Stimulated activated CD4-positive, alpha-beta T cell treated with anti-CD3 and anti-CD28 coated beads, Interleukin-12 subunit alpha, Interleukin-12 subunit beta, amount 100 ng/mL, for 24 hours (primary cell): ENCODE results near the gene ANO6.
"Not testable (repeated sequence)": the region's sequence is repeated elsewhere in the genome, so short reads cannot be mapped to it uniquely, and the experiment has no call there.

Source experiments
- DNase-seq, 2 experiments: peaks; one replicate each; pipeline ENCODE4 v3.0.0-alpha.2; 2020; ENCODE audit warnings: low read depth in 2 of 2

Gene ANO6

DNA sequence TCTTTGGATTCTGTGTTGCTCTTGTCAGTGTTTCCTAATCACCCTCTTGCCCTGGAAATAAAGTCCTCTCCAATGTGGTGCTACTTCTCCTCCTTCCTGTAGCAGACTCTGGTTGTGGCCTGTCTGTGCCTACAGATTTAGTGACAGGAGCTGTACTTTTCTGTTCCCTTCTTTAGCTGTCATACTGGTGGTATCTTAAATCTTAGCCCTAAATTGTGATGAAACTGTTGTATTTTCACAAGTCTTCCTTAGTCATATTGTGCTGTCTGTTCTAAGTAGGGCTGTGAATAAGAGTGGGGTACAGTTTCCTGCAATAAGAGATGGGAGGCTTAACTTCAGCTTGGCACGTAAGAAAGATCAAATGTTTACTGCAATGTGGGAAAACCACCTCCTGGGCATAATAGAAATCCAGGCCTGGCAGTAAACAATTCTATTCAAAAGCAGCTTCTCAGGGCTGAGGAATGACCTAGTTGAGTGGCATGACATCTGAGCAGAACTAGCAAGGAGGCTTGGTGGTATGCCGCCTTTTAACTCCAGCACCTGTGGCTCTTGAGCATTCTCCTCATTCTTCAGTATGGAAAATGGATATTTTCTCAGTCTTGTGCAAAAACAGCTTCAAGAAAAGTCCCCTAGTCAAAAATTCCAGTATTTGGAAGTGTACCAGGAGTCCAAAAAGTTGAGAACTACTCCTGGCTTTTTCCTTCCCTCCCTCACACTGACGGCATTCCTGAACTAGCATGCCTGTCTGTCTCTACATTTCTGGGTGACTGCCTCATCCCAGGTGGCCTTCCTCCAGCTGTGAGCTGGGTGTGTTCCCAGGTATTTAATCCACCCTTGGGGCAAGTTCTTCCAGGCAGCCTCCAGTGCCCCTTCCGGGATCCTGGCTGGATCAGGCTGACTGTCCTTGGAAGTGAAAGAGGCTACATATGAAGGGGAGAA lies 19.5 kb downstream of the ANO6 start:
- DNase-seq: no peak

- not testable (repeated sequence) for DNase-seq
Observed at GRCh38 chr12:45236383-45236782, 20.5 kb downstream of the ANO6 start.

GRCh38 chr12:45242180-45242579 lies 26.3 kb downstream of the ANO6 start:
- no peak for DNase-seq

DNA sequence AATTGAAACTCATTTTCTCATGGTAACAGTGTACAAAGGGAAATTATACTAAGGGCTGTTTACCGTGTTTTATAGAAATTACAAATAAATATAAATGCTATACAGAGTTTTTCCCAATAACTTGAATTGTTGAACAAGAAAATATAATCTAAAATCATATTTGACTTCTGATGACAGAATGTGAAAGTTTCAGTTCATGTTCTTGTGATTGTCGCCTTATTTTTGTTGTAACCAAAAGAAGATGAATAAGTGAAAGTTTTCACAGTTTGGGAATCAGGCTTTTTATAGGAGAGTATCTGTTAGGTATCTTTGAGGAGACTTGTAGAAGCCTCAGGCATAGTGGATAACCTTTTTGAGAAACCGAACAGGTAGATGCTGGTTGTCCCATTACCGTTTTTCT lies 28.1 kb downstream of the ANO6 start:
- no peak for DNase-seq

DNA sequence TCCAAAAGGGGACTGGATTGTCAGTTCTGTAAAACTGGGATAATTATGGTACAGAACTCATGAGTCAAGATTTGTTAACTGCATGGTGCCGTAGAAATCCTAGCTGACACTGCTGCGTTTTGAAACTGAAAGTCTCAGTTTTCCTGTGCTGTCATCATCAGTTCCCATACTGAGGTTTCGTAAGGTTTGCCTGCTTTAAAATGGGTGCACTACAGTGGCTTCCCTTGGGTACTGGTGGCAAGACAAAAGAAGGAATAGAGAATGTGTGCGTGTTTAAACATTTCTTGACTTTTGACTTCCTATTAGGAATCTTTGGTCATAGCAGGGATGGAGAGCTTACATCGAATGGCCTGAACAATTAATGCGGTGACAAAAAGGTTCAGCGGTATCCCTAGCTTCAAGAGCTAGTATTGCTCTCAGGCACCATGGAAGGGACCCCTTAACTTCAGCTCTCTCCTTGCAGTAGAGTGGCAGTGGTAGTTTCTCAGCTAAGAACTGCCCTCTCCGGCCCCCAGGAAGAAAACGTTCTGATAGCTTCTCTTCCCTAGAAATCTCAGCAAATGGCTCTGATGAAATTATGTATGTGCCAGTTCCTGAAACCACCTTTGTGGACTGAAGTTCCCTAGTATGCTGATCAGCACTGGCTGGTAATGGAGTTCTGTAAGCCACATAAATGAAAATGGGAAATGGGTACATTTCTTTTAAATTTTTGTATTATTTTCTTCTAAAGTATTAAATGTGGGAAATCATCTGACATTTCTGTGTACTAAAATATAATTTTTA lies 28.9 kb downstream of the ANO6 start:
- no peak for DNase-seq

- no peak for DNase-seq
Observed at GRCh38 chr12:45246236-45246635, 30.3 kb downstream of the ANO6 start.

GRCh38 chr12:45247589-45247988 lies 31.7 kb downstream of the ANO6 start:
- DNase-seq: no peak

- no peak for DNase-seq
Observed at GRCh38 chr12:45248095-45248494, 32.2 kb downstream of the ANO6 start.

DNA sequence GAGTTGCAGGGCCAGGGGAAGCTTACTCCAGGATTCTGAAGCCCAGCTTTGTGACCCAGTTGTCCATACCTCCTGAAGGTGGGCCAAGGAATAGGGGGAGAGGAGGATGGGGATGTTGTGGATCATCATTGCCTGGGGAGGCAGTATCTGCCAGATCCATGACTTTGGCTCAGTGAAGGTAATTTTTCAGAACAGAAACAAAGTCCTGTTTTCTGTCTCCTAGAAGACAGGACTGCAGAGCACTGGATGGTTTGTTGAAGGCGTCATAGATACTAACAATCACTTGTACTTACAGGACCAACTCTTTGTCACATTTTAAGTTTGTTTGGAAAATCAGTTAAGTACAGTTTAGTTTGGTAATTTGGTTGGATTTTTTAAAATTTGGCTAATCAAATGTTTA lies 38.4 kb downstream of the ANO6 start:
- DNase-seq: no peak

GRCh38 chr12:45256721-45257120 lies 40.8 kb downstream of the ANO6 start:
- no peak for DNase-seq

- DNase-seq: no peak
Observed at GRCh38 chr12:45257185-45257930, 41.5 kb downstream of the ANO6 start.

- DNase-seq: no peak
Observed at GRCh38 chr12:45259675-45260074, 43.8 kb downstream of the ANO6 start.

DNA sequence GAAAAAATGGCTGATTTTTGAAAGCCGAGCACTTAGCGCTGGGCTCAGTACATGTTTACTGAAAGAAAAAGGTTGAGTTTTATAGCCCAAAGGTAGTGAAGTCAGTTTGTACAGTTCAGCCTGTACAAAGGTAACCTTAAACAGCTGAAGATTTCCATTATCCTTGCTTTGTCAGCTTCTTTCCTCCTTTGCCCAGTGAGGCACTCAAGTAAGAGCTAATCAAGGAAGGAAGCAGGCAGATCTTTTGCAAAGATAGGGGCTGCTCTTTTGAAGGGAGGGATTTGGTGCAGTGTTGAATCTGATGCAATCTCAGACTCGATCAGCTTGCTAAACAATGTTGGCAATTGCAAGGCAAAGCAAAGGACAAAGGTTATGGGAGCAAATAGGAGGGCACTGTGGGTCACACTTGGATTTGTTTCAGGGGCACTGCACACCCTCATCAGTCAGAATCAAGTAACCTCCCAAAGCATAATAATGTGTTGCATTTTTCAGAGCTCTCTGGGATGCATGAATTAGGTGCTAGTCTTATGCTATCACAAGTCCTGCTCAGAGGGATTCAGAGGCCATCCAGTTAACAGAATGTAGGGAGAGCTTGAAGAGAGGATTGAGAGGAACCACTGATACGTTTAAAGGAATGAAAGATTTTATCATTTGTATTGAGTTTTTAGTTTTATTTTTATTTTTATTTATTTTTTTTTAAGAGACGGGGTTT lies 44.4 kb downstream of the ANO6 start:
- no peak for DNase-seq

DNA sequence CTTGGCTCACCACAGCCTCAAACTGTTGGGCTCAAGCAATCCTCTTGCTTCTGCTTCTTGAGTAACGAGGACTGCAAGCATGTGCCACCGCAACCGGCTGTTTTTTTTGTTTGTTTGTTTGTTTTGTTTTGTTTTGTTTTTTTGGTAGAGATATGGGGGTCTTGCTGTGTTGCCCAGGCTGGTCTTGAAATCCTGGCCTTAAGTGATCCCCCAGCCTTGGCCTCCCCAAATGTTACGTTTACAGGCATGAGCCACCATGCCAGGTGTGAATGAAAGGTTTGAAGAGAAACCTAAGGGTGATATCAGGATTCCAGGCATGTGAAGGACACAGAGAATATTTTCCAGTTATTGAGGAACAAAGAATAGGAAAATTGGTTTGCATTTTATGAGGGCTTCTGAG lies 45.0 kb downstream of the ANO6 start:
- DNase-seq: no peak

- DNase-seq: not testable (repeated sequence)
Observed at GRCh38 chr12:45262185-45262584, 46.3 kb downstream of the ANO6 start.

DNA sequence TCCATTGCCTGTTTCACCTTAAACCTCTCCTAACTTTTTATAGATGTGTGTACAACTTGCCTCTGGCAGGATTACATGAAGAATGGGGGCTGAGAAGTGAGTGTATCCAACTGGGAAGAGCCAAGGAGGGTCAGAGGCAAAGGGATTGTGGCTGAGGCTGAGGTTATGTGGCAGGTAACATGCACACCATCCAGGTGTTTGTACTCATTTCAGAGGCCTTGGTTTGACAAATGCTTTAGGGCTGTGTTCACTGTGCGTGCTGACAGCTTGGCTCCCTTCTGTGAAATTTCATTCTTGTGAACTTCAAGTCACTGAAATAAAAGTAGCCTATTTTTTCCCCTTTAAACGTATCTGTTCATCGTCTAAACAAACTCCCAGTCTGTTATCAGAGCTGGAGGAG lies 47.7 kb downstream of the ANO6 start:
- no peak for DNase-seq

DNA sequence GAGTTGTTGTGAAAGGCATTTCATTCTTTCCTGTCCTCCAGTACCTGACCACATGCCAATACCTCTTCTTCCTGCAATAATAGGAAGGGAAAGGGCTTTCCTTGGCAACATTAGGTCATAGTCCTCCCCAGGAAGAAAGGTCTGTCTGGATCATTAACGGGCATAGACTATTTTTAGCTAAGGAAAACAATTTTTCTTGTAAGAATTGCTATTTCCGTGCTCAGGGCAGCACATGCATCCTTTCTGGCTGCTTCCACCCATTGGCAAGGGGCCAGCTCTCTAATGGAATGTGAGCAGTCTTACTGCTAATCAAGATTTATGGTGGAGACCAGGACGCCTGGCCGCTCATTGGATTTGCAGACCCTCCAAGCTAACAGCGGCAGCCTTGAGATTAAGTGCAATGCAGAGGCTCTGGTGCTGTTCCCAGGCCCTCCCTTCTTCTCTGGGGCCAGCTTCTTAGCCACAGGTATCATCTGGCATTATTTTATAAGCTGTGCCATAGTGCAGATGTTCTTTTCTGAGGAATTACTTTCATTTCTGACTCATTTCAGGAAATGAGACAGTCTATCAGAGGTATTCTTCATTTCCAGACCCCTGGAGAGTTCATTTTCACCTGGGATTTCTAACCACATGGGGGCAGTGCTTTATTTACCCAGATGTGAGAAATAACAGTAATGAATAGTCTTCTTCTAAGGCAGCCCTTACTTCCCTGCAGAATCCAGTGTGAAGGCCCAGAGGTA lies 52.9 kb downstream of the ANO6 start:
- no peak for DNase-seq

DNA sequence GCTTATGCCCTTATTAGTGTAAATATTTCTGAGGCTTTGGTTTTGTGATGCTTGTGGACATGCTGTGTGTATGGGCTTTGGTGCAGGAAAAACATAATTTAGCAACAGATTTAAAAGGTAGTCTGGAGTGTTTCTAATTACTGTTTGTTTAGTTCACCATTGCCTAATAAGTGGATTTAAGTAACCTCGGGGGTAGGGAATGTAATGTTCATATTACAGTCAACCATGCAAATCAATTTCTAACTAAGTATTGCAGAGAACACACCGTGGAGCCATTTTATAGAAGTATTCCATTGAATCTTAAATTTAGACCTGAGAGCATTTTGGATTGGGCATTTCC lies 53.5 kb downstream of the ANO6 start:
- DNase-seq: no peak

DNA sequence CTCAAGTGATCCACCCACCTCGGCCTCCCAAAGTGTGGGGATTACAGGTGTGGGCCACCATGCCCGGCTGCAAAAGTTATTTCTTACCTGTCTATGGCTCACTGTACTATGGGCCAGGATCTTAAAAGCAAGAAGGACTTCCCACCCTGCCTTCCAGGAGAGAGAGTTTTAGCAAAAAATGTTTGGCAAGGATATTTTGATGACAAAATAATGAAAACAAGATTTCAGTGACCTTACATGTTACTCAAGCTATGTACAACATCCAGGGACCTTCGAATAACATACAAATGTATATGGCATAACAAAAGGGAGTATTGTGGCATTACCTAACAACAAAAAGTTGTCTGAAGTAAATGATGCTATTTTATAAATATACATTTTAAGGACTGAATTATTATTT lies 55.1 kb downstream of the ANO6 start:
- DNase-seq: no peak

DNA sequence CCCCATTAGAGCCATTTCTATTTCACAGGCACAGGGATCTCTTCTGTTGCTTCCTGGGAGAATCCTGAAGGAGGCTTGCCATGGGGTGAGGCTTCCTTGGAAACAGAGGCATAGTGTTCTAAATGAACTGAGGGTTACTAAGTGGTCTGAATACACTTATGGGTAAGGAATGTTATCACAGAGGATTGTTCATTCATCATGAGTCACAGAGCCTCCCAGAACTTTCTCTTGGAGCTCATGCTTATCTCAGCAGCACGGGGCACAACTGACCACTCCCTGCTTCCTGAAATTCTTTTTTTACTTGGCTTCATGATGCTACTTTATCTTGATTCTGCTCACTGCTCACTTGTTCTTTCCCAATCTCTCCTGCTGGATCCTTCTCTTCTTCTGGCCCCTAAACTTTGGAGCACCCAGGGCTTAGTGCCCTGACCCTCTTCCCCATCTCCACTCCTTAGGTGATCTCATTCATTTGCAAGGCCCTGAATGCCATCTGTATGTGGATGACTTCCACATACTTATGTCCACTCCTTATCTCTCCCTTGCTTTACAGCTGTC lies 57.9 kb downstream of the ANO6 start:
- no peak for DNase-seq
